SW480 (cell line): ENCODE data around the gene FAM217B.
"Not testable (repeated sequence)": the region's sequence is repeated elsewhere in the genome, so short reads cannot be mapped to it uniquely, and the experiment has no call there.

ENCODE experiments used
- DNase-seq: peaks from one replicate; pipeline ENCODE4 v3.0.0-alpha.2; 2016; ENCODE audit warnings: low spot score

FAM217B gene

GRCh38 chr20:59938696-59939051 lies 1.5 kb upstream of the FAM217B start:
- DNase-seq: no peak

- no peak for DNase-seq
Observed at GRCh38 chr20:59939052-59939878, 924 bp upstream of the FAM217B start.

DNA sequence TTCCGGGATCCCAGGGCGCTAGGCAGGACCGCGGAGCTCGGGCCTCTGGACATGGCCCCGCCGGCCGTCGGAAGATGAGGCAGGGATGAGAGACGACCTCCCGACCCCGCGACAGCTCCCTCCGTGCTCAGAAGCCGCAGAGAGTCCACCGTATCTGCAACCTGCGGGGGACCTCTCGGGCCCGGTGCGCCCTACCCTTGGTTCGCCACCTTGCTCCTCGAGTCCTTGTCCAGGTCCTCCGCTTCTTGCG lies 385 bp upstream of the FAM217B start:
- DNase-seq: no peak

GRCh38 chr20:59940956-59941294 lies 736 bp downstream of the FAM217B start:
- no peak for DNase-seq

DNA sequence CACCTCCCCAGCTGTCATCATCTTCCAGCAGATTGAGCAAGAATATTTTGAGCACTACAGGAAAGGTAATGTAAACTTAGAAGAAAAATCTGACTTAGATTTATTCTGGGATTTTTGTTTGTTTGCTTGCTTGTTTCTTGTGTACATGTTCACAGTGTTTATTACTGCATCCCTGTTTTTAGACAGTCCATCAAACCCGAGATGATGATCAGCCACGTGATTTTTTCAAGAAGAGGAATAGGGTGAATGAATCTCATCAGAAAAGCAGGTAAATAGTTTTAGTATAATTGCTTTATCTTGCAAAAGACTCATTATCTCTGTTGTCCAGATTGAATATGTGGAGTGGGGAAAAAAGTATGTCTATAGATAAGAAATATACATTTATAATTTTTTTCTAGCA lies 2.1 kb downstream of the FAM217B start:
- DNase-seq: no peak

DNA sequence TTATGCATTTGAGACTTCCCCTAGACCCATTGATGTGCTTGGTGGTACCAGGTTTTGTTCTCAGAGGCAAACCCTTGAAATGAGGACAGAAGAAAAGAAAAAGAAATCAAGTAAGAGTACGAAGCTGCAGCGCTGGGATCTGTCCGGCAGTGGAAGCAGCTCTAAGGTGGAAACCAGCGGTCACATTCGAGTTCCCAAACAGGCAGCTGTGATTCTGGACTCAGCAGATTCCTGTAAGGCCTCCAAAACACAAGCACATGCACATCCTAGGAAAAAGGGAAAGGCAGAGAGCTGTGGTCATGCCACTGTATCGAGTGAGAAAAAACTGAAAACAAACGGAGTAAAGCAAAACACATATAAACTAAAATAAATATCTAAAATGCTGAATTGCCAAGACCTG lies 4.5 kb downstream of the FAM217B start:
- DNase-seq: no peak

DNA sequence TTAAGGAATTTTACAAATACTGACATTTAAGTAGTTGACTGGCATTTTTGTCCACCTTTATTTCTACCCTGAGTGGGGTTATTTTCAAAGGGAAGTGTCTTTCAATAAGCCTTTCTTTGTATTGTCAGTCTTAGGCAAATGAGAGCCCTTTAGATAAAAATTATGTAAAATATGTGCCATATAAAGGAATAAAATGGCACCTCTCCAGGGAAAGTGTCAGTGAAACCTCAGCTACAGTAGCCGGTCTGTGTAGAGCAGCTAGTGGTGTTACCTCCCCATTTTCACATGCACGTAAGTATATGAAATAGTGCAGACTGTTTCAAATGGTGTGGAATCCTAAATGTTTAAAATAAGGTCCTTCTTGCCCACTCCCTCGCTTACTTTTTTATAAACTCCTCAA lies 5.0 kb downstream of the FAM217B start:
- no peak for DNase-seq

DNA sequence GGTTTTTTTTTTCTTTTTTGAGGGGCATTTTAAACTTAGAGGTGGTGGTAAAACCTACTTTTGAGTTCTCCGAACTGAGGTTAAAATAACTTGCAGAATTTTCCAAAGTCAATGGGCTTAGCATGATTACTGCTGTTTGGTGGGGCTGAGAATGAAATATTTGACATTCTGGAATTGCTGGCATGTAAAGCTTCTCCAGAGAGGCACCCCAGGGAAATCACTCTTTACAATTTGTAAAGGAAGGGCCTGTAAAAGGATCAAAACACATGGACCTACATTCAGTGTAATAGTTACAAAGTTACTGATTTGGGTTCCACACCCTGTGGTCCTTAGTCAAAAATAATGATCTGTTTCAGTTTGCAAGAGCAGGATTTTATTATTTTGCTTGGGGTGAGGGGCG lies 5.5 kb downstream of the FAM217B start:
- DNase-seq: no peak

GRCh38 chr20:59947376-59947775 lies 7.2 kb downstream of the FAM217B start:
- DNase-seq: no peak

DNA sequence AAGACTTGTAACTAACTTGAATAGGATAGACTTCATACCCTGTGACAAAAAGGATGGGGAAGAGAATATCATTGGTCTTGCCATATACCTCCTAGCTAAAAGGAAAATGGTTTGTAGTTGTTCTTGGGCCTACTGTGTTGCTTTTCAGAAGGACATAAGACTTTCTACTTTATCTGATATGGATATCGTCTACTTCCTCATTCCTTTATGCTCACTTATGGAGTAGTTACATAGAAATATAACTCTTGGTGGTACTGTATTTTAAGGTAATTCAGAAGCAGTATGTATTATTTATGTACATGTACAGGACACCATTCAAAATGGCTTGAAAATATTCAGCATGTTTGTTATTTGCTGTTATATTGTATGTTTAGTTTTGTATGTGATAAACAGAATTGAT lies 8.0 kb downstream of the FAM217B start:
- DNase-seq: no peak

GRCh38 chr20:59948828-59949720 lies 8.9 kb downstream of the FAM217B start:
- peak; percentile 59 for DNase-seq

- DNase-seq: no peak
Observed at GRCh38 chr20:59949911-59950310, 9.7 kb downstream of the FAM217B start.

GRCh38 chr20:59954718-59955117 lies 14.5 kb downstream of the FAM217B start:
- DNase-seq: no peak

DNA sequence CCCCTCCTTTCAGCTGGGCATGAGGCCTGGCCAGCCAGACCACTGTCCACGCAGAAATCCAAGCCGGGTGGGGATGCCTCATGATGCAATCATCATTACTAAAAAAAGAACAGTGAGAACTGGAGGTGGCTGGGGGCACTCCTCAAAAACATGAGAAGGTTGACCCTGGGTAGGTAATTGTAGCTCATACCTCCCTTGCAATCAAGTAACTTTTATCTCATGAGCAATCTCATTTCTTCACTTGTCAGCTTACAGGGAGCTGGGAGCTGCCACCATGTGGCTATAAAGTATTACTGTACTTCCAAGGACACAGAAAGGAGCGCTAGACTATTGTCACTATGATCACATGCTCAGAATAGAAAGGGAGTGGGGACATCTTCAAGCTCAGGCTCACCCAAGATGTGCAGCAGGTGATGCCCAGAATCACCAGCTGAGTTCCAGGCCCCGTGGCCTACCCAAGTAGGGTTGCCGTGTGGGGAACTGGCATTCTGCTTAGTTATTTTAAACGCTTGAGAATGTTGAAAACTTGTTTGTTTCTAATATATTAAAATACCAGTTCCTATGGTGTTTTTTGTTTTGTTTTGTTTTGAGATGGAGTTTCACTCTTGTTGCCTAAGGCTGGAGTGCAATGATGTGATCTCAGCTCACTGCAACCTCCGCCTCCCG lies 15.1 kb downstream of the FAM217B start:
- peak; percentile 63 for DNase-seq

DNA sequence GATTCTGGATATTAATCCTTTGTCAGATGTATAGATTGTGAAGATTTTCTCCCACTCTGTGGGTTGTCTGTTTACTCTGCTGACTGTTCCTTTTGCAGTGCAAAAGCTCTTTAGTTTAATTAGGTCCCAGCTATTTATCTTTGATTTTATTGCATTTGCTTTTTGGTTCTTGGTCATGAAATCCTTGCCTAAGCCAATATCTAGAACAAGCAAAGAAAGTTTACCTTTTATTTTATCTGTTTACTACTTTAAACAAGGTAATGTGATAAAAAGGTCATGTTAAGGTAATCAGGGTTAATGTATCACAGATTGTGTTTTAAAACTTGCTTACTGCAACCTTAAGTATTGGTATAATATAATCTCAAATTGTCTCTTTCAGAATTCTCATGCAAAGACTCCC lies 17.4 kb downstream of the FAM217B start:
- not testable (repeated sequence) for DNase-seq

- DNase-seq: no peak
Observed at GRCh38 chr20:59958123-59958522, 17.9 kb downstream of the FAM217B start, which contains the start of gene CDH26. TSS of gene CDH26 (plus strand) at chr20:59958423. CDS start at chr20:59958727, 304 bp downstream.

GRCh38 chr20:59958626-59959025 lies 18.4 kb downstream of the FAM217B start:
- DNase-seq: no peak

GRCh38 chr20:59961423-59961822 lies 21.2 kb downstream of the FAM217B start:
- no peak for DNase-seq

- no peak for DNase-seq
Observed at GRCh38 chr20:59962155-59962554, 22.0 kb downstream of the FAM217B start.

DNA sequence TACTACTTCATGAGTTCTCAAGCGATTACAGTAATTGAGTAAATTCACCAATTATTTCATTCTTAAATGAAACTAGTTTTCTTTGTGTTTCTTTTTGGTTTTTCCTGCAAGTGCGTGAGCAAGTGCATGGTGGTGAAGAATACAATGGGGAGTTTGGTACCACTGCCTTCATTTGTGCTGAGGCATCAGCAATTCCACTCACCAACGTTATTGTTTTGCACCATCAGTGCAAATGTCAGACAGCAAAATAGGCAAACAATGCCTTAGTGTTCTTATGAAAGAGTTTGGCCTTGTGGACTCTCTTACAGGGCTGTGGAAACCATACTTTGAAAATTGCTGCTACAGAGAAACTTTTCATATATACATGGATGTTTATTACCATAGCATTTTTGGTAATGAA lies 26.2 kb downstream of the FAM217B start:
- no peak for DNase-seq

GRCh38 chr20:59971428-59971827 lies 31.2 kb downstream of the FAM217B start:
- no peak for DNase-seq

DNA sequence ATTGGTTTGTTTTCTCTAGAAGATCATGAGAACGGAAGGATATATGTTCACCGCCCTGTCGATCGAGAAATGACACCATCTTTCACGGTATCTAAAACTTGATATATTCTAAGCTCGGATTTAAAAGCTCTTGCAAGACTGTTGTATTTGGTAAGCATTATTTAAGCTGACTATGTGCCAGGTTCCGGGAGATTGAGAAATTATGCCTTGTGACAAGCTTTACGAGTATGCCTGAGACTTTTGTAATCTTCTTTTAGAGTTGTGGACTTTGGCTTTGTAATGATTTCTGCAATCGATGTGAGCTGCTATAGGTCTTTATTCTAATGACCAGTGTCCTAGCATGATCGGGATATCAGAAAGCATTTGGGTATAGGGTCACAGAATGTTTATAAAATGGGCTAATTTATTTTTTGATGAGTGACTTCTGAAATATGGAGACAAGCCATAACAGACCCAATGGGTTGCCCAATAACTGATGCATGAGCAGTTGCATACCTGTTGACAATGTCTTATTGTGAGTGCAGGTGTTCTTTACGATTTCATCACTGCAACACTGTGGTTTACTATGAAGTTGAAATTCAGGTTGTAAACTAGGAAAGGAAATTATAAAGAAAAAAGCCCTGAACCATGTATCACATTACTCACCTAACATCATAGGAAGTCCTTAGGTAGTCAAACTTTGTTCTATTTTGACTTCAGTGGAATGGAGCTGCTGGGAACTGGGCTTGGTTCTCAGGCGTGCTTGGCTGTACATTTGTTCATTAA lies 32.0 kb downstream of the FAM217B start:
- peak; percentile 55 for DNase-seq
